GM19043 (cell line): ENCODE results near the gene ZNF107.
"Not testable (repeated sequence)": the region's sequence is repeated elsewhere in the genome, so short reads cannot be mapped to it uniquely, and the experiment has no call there.

Experiments
- ATAC-seq: cut with Tn5 transposase; IDR thresholded peaks from one replicate; pipeline ENCODE4 v1.9.1; 2021; ENCODE audit warnings: low read depth; ENCODE audit not compliant: unreplicated experiment

The ZNF107 gene

GRCh38 chr7:64642875-64643274 is 23.1 kb upstream of the ZNF107 start:
- ATAC-seq, result no peak

GRCh38 chr7:64643566-64643965 is 22.4 kb upstream of the ZNF107 start:
- ATAC-seq, result no peak

- no peak for ATAC-seq
These were observed 14.7 kb upstream of the ZNF107 start for GRCh38 chr7:64651203-64651602.

- ATAC-seq, result no peak
These were observed 14.2 kb upstream of the ZNF107 start for GRCh38 chr7:64651632-64652165.

- no peak for ATAC-seq
These were observed 12.1 kb upstream of the ZNF107 start for GRCh38 chr7:64653721-64654401.

- ATAC-seq, result no peak
These were observed 11.0 kb upstream of the ZNF107 start for GRCh38 chr7:64654796-64655548.

- no peak for ATAC-seq
These were observed 10.1 kb upstream of the ZNF107 start for GRCh38 chr7:64655811-64656210.

- no peak for ATAC-seq
These were observed 9.4 kb upstream of the ZNF107 start for GRCh38 chr7:64656489-64656888.

- not testable (repeated sequence) for ATAC-seq
These were observed 3.8 kb upstream of the ZNF107 start for GRCh38 chr7:64662091-64662490.

GRCh38 chr7:64666663-64667050 is 724 bp downstream of the ZNF107 start:
- ATAC-seq, result no peak

GRCh38 chr7:64667311-64667710 is 1.4 kb downstream of the ZNF107 start:
- ATAC-seq, result no peak

GRCh38 chr7:64672414-64672813 is 6.5 kb downstream of the ZNF107 start:
- ATAC-seq, result no peak

GRCh38 chr7:64685091-64685490 is 19.2 kb downstream of the ZNF107 start:
- ATAC-seq, result no peak

- ATAC-seq, result no peak
These were observed 19.8 kb downstream of the ZNF107 start for GRCh38 chr7:64685741-64686140.

- no peak for ATAC-seq
These were observed 20.7 kb downstream of the ZNF107 start for GRCh38 chr7:64686493-64687184.

- ATAC-seq, result no peak
These were observed 21.3 kb downstream of the ZNF107 start for GRCh38 chr7:64687249-64687648.

- ATAC-seq, result no peak
These were observed 23.1 kb downstream of the ZNF107 start for GRCh38 chr7:64688988-64689387.

GRCh38 chr7:64691831-64692230 is 25.9 kb downstream of the ZNF107 start:
- no peak for ATAC-seq

GRCh38 chr7:64697863-64698262 is 31.9 kb downstream of the ZNF107 start:
- not testable (repeated sequence) for ATAC-seq

- ATAC-seq, result no peak
These were observed 40.8 kb downstream of the ZNF107 start for GRCh38 chr7:64706625-64707292.

- ATAC-seq, result not testable (repeated sequence)
These were observed 52.0 kb downstream of the ZNF107 start for GRCh38 chr7:64717896-64718295.
